WTC11 (cell line): ENCODE results near the gene SHISA6. TPM values are rescaled to one million over a fixed set of nuclear protein-coding genes. Genes with fewer than 3 reads are reported as not detected.

Source experiments
- ATAC-seq: fragments of 200-7000 bp; cut with Tn5 transposase; 2 replicates; pipeline ENCODE4 v1.10.0; 2021; ENCODE audit warnings: mild to moderate bottlenecking, moderate library complexity
- CTCF ChIA-PET: fragments of 300-600 bp; sonication (Branson Sonifier 250); formaldehyde crosslinking; loops from one replicate; lab custom pipeline; 2021; ENCODE audit warnings: antibody characterized with exemption; lab: Charles Lee
- POLR2A ChIA-PET: fragments of 350-600 bp; sonication (Branson Sonifier 250); formaldehyde crosslinking; loops from one replicate; lab custom pipeline; 2021; ENCODE audit warnings: antibody characterized with exemption; lab: Charles Lee
- DNase-seq: peaks from one replicate; pipeline ENCODE4 v3.0.0; 2021; ENCODE audit warnings: low spot score
- H3K27ac Mint-ChIP-seq: 2 replicates; pipeline ENCODE4 v1.8.0; 2021; ENCODE audit warnings: mixed read lengths
- H3K27me3 Mint-ChIP-seq: 2 replicates; pipeline ENCODE4 v1.8.0; 2021; ENCODE audit warnings: low read depth, mild to moderate bottlenecking, moderate library complexity, mixed read lengths
- H3K36me3 Mint-ChIP-seq: 2 replicates; pipeline ENCODE4 v1.8.0; 2021; ENCODE audit warnings: mixed read lengths
- H3K4me1 Mint-ChIP-seq: 2 replicates; pipeline ENCODE4 v1.8.0; 2022; ENCODE audit warnings: mixed read lengths
- H3K4me3 Mint-ChIP-seq: 2 replicates; pipeline ENCODE4 v1.8.0; 2021; ENCODE audit warnings: mild to moderate bottlenecking, moderate library complexity, mixed read lengths
- H3K9me3 Mint-ChIP-seq: 2 replicates; pipeline ENCODE4 v1.8.0; 2021; ENCODE audit warnings: mixed read lengths
- CREB1 ChIP-seq: sonication (generic); formaldehyde crosslinking; IDR thresholded peaks from 2 replicates; pipeline ENCODE4 v1.8.0; 2023; ENCODE audit warnings: mild to moderate bottlenecking, missing genetic modification reagents
- E2F1 ChIP-seq: sonication (generic); formaldehyde crosslinking; IDR thresholded peaks from 2 replicates; pipeline ENCODE4 v1.8.0; 2022; ENCODE audit warnings: mild to moderate bottlenecking, missing genetic modification reagents
- E2F4 ChIP-seq: sonication (generic); formaldehyde crosslinking; IDR thresholded peaks from 2 replicates; pipeline ENCODE4 v1.8.1; 2022; ENCODE audit warnings: low read depth, mild to moderate bottlenecking, moderate library complexity, missing genetic modification reagents, borderline replicate concordance
- ELF4 ChIP-seq: sonication (generic); formaldehyde crosslinking; IDR thresholded peaks from 2 replicates; pipeline ENCODE4 v1.8.1; 2022; ENCODE audit warnings: low read depth, mild to moderate bottlenecking, moderate library complexity, missing genetic modification reagents
- ESRRA ChIP-seq: sonication (generic); formaldehyde crosslinking; IDR thresholded peaks from 2 replicates; pipeline ENCODE4 v1.8.1; 2022; ENCODE audit warnings: mild to moderate bottlenecking, missing genetic modification reagents, borderline replicate concordance
- FOXK1 ChIP-seq: sonication (generic); formaldehyde crosslinking; IDR thresholded peaks from 2 replicates; pipeline ENCODE4 v1.8.0; 2022; ENCODE audit warnings: mild to moderate bottlenecking, moderate library complexity, missing genetic modification reagents
- GABPB1 ChIP-seq: sonication (generic); formaldehyde crosslinking; IDR thresholded peaks from 2 replicates; pipeline ENCODE4 v1.8.1; 2023; ENCODE audit warnings: mild to moderate bottlenecking, missing genetic modification reagents
- HMGA2 ChIP-seq: fragments of 250-450 bp; sonication (Bioruptor Pico); IDR thresholded peaks from 2 replicates; pipeline ENCODE4 v1.4.0; 2021; ENCODE audit warnings: mild to moderate bottlenecking, moderate library complexity
- KAT7 ChIP-seq: sonication (generic); formaldehyde crosslinking; IDR thresholded peaks from 2 replicates; pipeline ENCODE4 v1.8.1; 2023; ENCODE audit warnings: missing genetic modification reagents, mild to moderate bottlenecking, borderline replicate concordance
- NFYB ChIP-seq: sonication (generic); formaldehyde crosslinking; conservative IDR thresholded peaks from 2 replicates; pipeline ENCODE4 v1.8.0; 2022; ENCODE audit warnings: low read depth, missing genetic modification reagents
- RORB ChIP-seq: fragments of 250-450 bp; sonication (Bioruptor Pico); IDR thresholded peaks from 2 replicates; pipeline ENCODE4 v1.9.0; 2021; ENCODE audit warnings: mild to moderate bottlenecking
- SP1 ChIP-seq: sonication (generic); formaldehyde crosslinking; conservative IDR thresholded peaks from 2 replicates; pipeline ENCODE4 v1.8.1; 2022; ENCODE audit warnings: missing genetic modification reagents
- TEAD1 ChIP-seq: sonication (generic); formaldehyde crosslinking; IDR thresholded peaks from 2 replicates; pipeline ENCODE4 v1.8.0; 2022; ENCODE audit warnings: mild to moderate bottlenecking, missing genetic modification reagents
- TEAD4 ChIP-seq: sonication (generic); formaldehyde crosslinking; IDR thresholded peaks from 2 replicates; pipeline ENCODE4 v1.8.0; 2022; ENCODE audit warnings: mild to moderate bottlenecking, missing genetic modification reagents
- TP53 ChIP-seq: sonication (generic); formaldehyde crosslinking; IDR thresholded peaks from 2 replicates; pipeline ENCODE4 v1.8.1; 2023; ENCODE audit warnings: mild to moderate bottlenecking, missing genetic modification reagents
- USF2 ChIP-seq: sonication (generic); formaldehyde crosslinking; IDR thresholded peaks from 2 replicates; pipeline ENCODE4 v1.8.1; 2023; ENCODE audit warnings: mild to moderate bottlenecking, missing genetic modification reagents, moderate library complexity
- ZNF121 ChIP-seq: sonication (generic); formaldehyde crosslinking; IDR thresholded peaks from 2 replicates; pipeline ENCODE4 v1.8.0; 2023; ENCODE audit warnings: missing genetic modification reagents
- ZNF219 ChIP-seq: sonication (generic); formaldehyde crosslinking; IDR thresholded peaks from 2 replicates; pipeline ENCODE4 v1.8.0; 2023; ENCODE audit warnings: missing genetic modification reagents, mild to moderate bottlenecking, borderline replicate concordance
- ZNF423 ChIP-seq: fragments of 250-450 bp; sonication (Bioruptor Pico); IDR thresholded peaks from 2 replicates; pipeline ENCODE4 v2.1.2; 2022; ENCODE audit warnings: mild to moderate bottlenecking, moderate library complexity
- ZNF512 ChIP-seq: sonication (generic); formaldehyde crosslinking; IDR thresholded peaks from 2 replicates; pipeline ENCODE4 v1.8.1; 2022; ENCODE audit warnings: missing genetic modification reagents, borderline replicate concordance
- ZNF532 ChIP-seq: fragments of 250-450 bp; sonication (Bioruptor Pico); IDR thresholded peaks from 2 replicates; pipeline ENCODE4 v1.9.0; 2021; ENCODE audit warnings: mild to moderate bottlenecking, borderline replicate concordance
- ZNF671 ChIP-seq: fragments of 250-450 bp; sonication (Bioruptor Pico); IDR thresholded peaks from 2 replicates; pipeline ENCODE4 v1.8.0; 2021; ENCODE audit warnings: mild to moderate bottlenecking
- ZSCAN18 ChIP-seq: fragments of 250-450 bp; sonication (Bioruptor Pico); IDR thresholded peaks from 2 replicates; pipeline ENCODE4 v2.1.2; 2022; ENCODE audit warnings: mild to moderate bottlenecking, moderate library complexity
- total RNA-seq: library from RNA; stranded (reverse); gene quantifications from 3 replicates; pipeline ENCODE4 v1.2.3, GENCODE V29; 2021
- TF ChIP-seq, protein P1 (sequence below): sonication (generic); formaldehyde crosslinking; conservative IDR thresholded peaks from 2 replicates; pipeline ENCODE4 v1.8.1; 2022; ENCODE audit warnings: mild to moderate bottlenecking, missing genetic modification reagents
- TF ChIP-seq, protein P2 (sequence below): sonication (generic); formaldehyde crosslinking; IDR thresholded peaks from 2 replicates; pipeline ENCODE4 v1.8.1; 2022; ENCODE audit warnings: mild to moderate bottlenecking, missing genetic modification reagents, moderate library complexity, borderline replicate concordance

SHISA6 gene
- total RNA-seq, 1 experiment from 2014 or later = 1.1 TPM

DNA sequence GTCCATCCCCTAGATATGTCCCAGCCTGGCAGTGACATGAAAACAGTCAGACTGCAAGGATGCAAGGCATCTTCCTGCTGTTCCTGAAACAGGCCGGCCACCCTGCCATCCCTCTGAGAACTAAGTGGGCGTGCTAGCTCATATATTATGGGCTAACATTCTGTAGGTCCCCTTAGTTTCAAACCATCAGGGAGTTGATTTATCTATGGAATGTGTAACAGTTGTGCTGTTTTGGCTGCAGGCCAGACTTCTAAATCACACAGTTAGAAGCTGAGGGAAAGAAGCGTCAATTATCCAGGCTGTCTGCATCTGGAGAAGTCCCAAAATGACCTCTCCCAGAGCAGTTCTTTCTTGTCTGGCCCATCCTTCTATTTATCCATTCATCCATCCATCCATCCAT, 254.6 kb downstream of the SHISA6 start:
- Mint-ChIP-seq H3K4me1 (peaks cover 7% of the 10 kb centered on the region), H3K36me3 (peaks cover 52% of the 10 kb centered on the region), H3K9me3 (peaks cover 73% of the 10 kb centered on the region), H3K27ac (no peak overlapping the region), H3K4me3 (no peak overlapping the region), H3K27me3 (peaks cover 11% of the 10 kb centered on the region)
- CTCF ChIA-PET = no interaction called here
- TF ChIP-seq, protein P1, sequence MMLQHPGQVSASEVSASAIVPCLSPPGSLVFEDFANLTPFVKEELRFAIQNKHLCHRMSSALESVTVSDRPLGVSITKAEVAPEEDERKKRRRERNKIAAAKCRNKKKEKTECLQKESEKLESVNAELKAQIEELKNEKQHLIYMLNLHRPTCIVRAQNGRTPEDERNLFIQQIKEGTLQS = no peak
- no peak for TF ChIP-seq ZNF532 (CRISPR knock-in tag)
- TF ChIP-seq USF2 = no peak
- TF ChIP-seq, protein P2, sequence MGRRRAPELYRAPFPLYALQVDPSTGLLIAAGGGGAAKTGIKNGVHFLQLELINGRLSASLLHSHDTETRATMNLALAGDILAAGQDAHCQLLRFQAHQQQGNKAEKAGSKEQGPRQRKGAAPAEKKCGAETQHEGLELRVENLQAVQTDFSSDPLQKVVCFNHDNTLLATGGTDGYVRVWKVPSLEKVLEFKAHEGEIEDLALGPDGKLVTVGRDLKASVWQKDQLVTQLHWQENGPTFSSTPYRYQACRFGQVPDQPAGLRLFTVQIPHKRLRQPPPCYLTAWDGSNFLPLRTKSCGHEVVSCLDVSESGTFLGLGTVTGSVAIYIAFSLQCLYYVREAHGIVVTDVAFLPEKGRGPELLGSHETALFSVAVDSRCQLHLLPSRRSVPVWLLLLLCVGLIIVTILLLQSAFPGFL = no peak
- TF ChIP-seq KAT7 = no peak
- no peak for TF ChIP-seq ZNF121
- TF ChIP-seq ZNF512 (CRISPR knock-in tag) = no peak
- no peak for TF ChIP-seq TEAD4 (CRISPR knock-in tag)
- no peak for TF ChIP-seq RORB (CRISPR knock-in tag)
- DNase-seq (no peak), ATAC-seq (no peak)
- POLR2A ChIA-PET = no interaction called here

- DNase-seq (no peak), ATAC-seq (no peak)
- POLR2A ChIA-PET = no interaction called here
- CTCF ChIA-PET = no interaction called here
- H3K36me3 Mint-ChIP-seq = peaks cover 53% of the 10 kb centered on the region
- TF ChIP-seq NFYB (CRISPR knock-in tag) (no peak), E2F1 (CRISPR knock-in tag) (no peak), ELF4 (CRISPR knock-in tag) (no peak), ZSCAN18 (CRISPR knock-in tag) (no peak), GABPB1 (CRISPR knock-in tag) (no peak), FOXK1 (CRISPR knock-in tag) (no peak), RORB (CRISPR knock-in tag) (no peak), ZNF671 (CRISPR knock-in tag) (no peak), TEAD4 (CRISPR knock-in tag) (no peak), ESRRA (CRISPR knock-in tag) (no peak), E2F4 (CRISPR knock-in tag) (no peak), HMGA2 (CRISPR knock-in tag) (no peak), ZNF219 (no peak), TP53 (CRISPR knock-in tag) (no peak), CREB1 (CRISPR knock-in tag) (no peak), TEAD1 (no peak), ZNF423 (no peak), SP1 (no peak)
- no peak overlapping the region for H3K4me3 Mint-ChIP-seq
- no peaks in the 10 kb centered on the region for H3K4me1 Mint-ChIP-seq
- H3K27ac Mint-ChIP-seq = no peak overlapping the region
- peaks cover 70% of the 10 kb centered on the region for H3K9me3 Mint-ChIP-seq
- peaks cover 7% of the 10 kb centered on the region for H3K27me3 Mint-ChIP-seq
Observed at GRCh38 chr17:11499881-11500280, 258.9 kb downstream of the SHISA6 start.
